Skeletal muscle satellite cell (primary cell): ENCODE measurements around the gene HIF1A.
"Not testable (repeated sequence)": the region's sequence is repeated elsewhere in the genome, so short reads cannot be mapped to it uniquely, and the experiment has no call there.

Source experiments
- H3K27me3 ChIP-seq: 2 replicates; pipeline ENCODE4 v1.7.0; 2013; ENCODE audit warnings: low read length; ENCODE audit not compliant: control insufficient read depth, insufficient read depth
- H3K36me3 ChIP-seq: 2 replicates; pipeline ENCODE4 v1.7.0; 2013; ENCODE audit warnings: mild to moderate bottlenecking, control low read depth, low read length; ENCODE audit not compliant: insufficient read depth
- H3K4me1 ChIP-seq: 2 replicates; pipeline ENCODE4 v1.7.0; 2013; ENCODE audit warnings: low read length; ENCODE audit not compliant: control insufficient read depth, insufficient read depth
- H3K4me2 ChIP-seq: 2 replicates; pipeline ENCODE4 v1.7.0; 2013; ENCODE audit warnings: mild to moderate bottlenecking, low read length
- H3K4me3 ChIP-seq: 2 replicates; pipeline ENCODE4 v1.7.0; 2013; ENCODE audit warnings: low read length
- H3K9ac ChIP-seq: 2 replicates; pipeline ENCODE4 v1.7.0; 2013; ENCODE audit warnings: mild to moderate bottlenecking, low read depth, low read length, moderate library complexity
- H3K9me3 ChIP-seq: replicated peaks from 2 replicates; pipeline ENCODE4 v1.7.0; 2013; ENCODE audit warnings: mild to moderate bottlenecking, control low read depth, low read length

Gene HIF1A

DNA sequence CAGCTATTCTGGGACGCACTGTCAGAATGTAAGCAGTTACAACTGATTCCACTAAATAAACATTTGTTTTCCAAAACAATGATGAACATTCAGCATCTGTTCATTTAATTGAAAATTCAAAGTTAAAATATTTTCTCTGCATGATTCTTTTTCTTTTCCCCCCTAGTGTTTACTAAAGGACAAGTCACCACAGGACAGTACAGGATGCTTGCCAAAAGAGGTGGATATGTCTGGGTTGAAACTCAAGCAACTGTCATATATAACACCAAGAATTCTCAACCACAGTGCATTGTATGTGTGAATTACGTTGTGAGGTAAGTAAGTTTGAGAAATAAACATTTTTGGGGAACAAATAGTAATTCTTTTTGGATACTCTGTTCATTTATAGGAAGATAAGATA is 38.7 kb downstream of the HIF1A start:
- Histone ChIP-seq H3K27me3 (no peaks in the 10 kb centered on the region), H3K4me3 (no peak overlapping the region), H3K4me1 (peaks cover 15% of the 10 kb centered on the region), H3K9ac (no peak overlapping the region), H3K9me3 (no peaks in the 10 kb centered on the region), H3K4me2 (no peak overlapping the region), H3K36me3 (peaks cover 95% of the 10 kb centered on the region)

DNA sequence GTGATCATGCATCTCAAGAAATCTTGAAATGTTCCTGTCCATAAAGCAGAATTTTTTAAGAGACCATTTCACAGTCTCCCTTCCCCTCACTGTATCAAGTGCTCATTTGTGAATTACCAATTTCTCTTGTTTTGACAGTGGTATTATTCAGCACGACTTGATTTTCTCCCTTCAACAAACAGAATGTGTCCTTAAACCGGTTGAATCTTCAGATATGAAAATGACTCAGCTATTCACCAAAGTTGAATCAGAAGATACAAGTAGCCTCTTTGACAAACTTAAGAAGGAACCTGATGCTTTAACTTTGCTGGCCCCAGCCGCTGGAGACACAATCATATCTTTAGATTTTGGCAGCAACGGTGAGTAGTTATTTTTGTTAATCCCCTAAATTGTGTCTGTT is 41.4 kb downstream of the HIF1A start:
- no peak overlapping the region for H3K4me3 ChIP-seq
- H3K27me3 ChIP-seq, result no peaks in the 10 kb centered on the region
- no peak overlapping the region for H3K9ac ChIP-seq
- H3K36me3 ChIP-seq, result peaks cover 93% of the 10 kb centered on the region
- H3K4me1 ChIP-seq, result peaks cover 11% of the 10 kb centered on the region
- no peaks in the 10 kb centered on the region for H3K9me3 ChIP-seq
- no peak overlapping the region for H3K4me2 ChIP-seq

DNA sequence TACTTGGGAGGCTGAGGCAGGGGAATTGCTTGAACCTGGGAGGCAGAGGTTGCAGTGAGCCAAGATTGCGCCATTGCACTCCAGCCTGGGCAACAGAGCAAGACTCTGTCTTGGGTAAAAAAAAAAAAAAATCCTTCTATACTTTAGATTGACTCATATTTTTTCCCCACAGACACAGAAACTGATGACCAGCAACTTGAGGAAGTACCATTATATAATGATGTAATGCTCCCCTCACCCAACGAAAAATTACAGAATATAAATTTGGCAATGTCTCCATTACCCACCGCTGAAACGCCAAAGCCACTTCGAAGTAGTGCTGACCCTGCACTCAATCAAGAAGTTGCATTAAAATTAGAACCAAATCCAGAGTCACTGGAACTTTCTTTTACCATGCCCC is 42.6 kb downstream of the HIF1A start:
- Histone ChIP-seq H3K9me3 (no peaks in the 10 kb centered on the region), H3K36me3 (peaks cover 92% of the 10 kb centered on the region), H3K4me2 (no peak overlapping the region), H3K4me3 (no peak overlapping the region), H3K4me1 (peaks cover 11% of the 10 kb centered on the region), H3K27me3 (no peaks in the 10 kb centered on the region), H3K9ac (no peak overlapping the region)

DNA sequence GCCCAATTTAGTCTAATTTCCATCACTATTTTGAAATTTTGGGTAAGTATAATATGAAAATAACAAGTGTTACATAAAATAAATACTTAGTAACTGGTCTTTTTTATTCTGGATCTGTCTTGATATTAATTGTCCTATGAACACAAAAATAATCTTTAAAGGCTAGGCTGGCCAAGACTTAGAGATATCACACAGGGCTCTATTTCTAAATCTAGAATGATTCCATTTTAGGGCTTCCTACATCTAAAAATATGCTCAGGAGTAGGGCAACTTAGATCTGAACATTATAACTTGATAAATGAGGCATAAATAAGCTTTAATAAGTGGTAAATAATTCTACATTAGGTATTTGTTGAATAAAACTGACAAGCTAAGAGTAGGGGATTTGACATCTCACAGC is 43.8 kb downstream of the HIF1A start:
- no peak overlapping the region for H3K4me2 ChIP-seq
- H3K4me3 ChIP-seq, result no peak overlapping the region
- no peaks in the 10 kb centered on the region for H3K27me3 ChIP-seq
- H3K4me1 ChIP-seq, result peaks cover 17% of the 10 kb centered on the region
- H3K9me3 ChIP-seq, result no peaks in the 10 kb centered on the region
- H3K9ac ChIP-seq, result no peak overlapping the region
- peaks cover 94% of the 10 kb centered on the region for H3K36me3 ChIP-seq

DNA sequence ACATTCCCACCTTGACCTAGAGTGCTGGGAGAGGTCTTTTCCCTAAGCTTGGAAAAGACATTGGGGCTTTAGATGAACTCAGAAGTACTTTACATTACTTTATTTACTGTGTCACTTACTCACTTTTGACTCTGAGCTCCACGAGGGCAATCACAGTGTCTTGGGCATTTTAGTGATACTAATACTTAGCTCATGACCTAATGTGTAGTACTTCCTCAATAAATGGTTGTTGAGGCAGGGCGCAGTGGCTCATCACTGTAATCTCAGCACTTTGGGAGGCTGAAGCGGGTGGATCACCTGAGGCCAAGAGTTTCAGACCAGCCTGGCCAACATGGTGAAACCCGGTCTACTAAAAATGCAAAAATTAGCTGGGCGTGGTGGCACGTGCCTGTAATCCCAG is 47.1 kb downstream of the HIF1A start:
- H3K4me2 ChIP-seq, result no peak overlapping the region
- H3K9ac ChIP-seq, result no peak overlapping the region
- no peaks in the 10 kb centered on the region for H3K9me3 ChIP-seq
- no peaks in the 10 kb centered on the region for H3K27me3 ChIP-seq
- H3K4me3 ChIP-seq, result no peak overlapping the region
- peaks cover 94% of the 10 kb centered on the region for H3K36me3 ChIP-seq
- peaks cover 19% of the 10 kb centered on the region for H3K4me1 ChIP-seq

DNA sequence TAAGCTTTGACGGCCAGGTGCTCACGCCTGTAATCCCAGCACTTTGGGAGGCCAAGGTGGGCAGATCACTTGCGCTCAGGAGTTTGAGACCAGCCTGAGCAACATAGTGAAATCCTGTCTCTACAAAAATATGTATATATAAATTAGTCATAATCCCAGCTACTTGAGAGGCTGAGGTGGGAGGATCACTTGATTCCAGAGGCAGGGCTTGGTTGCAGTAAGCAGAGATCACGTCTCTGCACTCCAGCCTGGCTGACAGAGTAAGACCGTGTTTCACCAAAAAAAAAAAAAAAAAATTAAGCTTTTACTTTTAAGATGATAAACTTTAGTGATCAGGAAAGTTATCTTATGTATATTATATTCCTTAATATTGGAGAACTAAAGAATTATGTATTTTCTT is 48.9 kb downstream of the HIF1A start:
- H3K4me2 ChIP-seq, result no peak overlapping the region
- peaks cover 95% of the 10 kb centered on the region for H3K36me3 ChIP-seq
- H3K9me3 ChIP-seq, result no peaks in the 10 kb centered on the region
- peaks cover 34% of the 10 kb centered on the region for H3K4me1 ChIP-seq
- H3K9ac ChIP-seq, result no peak overlapping the region
- H3K27me3 ChIP-seq, result no peaks in the 10 kb centered on the region
- no peak overlapping the region for H3K4me3 ChIP-seq

DNA sequence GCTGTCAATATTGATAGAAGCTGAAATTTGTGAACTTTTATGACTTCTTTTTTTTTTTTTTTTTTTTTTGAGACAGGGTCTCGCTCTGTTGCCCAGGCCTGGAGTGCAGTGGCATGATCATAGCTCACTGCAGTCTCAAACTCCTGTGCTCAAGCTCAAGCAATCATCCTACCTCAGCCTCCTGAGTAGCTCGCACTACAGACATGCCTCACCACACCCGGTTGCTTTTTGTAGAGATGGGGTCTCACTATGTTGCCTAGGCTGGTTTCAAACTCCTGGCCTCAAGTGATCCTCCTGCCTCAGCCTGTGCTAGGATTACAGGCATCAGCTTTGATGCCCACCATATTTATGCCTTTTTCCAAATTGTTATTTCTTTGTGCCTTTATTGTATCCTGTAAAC is 51.0 kb downstream of the HIF1A start:
- Histone ChIP-seq H3K4me3 (peak overlapping the region; percentile 69), H3K4me2 (peak overlapping the region; percentile 73), H3K36me3 (peaks cover 93% of the 10 kb centered on the region), H3K4me1 (peaks cover 51% of the 10 kb centered on the region), H3K9ac (peak overlapping the region; percentile 83)
- not testable (repeated sequence) for H3K9me3 ChIP-seq, H3K27me3 ChIP-seq

DNA sequence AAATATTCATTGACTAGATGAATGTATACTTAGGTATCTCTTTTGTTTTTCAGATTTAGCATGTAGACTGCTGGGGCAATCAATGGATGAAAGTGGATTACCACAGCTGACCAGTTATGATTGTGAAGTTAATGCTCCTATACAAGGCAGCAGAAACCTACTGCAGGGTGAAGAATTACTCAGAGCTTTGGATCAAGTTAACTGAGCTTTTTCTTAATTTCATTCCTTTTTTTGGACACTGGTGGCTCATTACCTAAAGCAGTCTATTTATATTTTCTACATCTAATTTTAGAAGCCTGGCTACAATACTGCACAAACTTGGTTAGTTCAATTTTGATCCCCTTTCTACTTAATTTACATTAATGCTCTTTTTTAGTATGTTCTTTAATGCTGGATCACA is 51.6 kb downstream of the HIF1A start:
- Histone ChIP-seq H3K9me3 (no peaks in the 10 kb centered on the region), H3K9ac (peak overlapping the region; percentile 83), H3K36me3 (peaks cover 88% of the 10 kb centered on the region), H3K4me1 (peaks cover 57% of the 10 kb centered on the region), H3K4me3 (peak overlapping the region; percentile 69), H3K4me2 (peak overlapping the region; percentile 73), H3K27me3 (no peaks in the 10 kb centered on the region)

DNA sequence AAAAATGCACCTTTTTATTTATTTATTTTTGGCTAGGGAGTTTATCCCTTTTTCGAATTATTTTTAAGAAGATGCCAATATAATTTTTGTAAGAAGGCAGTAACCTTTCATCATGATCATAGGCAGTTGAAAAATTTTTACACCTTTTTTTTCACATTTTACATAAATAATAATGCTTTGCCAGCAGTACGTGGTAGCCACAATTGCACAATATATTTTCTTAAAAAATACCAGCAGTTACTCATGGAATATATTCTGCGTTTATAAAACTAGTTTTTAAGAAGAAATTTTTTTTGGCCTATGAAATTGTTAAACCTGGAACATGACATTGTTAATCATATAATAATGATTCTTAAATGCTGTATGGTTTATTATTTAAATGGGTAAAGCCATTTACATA is 52.0 kb downstream of the HIF1A start:
- H3K4me3 ChIP-seq, result peak overlapping the region; percentile 69
- H3K4me2 ChIP-seq, result peak overlapping the region; percentile 73
- peaks cover 87% of the 10 kb centered on the region for H3K36me3 ChIP-seq
- H3K4me1 ChIP-seq, result peaks cover 60% of the 10 kb centered on the region
- H3K27me3 ChIP-seq, result no peaks in the 10 kb centered on the region
- H3K9ac ChIP-seq, result peak overlapping the region; percentile 83
- H3K9me3 ChIP-seq, result no peaks in the 10 kb centered on the region

DNA sequence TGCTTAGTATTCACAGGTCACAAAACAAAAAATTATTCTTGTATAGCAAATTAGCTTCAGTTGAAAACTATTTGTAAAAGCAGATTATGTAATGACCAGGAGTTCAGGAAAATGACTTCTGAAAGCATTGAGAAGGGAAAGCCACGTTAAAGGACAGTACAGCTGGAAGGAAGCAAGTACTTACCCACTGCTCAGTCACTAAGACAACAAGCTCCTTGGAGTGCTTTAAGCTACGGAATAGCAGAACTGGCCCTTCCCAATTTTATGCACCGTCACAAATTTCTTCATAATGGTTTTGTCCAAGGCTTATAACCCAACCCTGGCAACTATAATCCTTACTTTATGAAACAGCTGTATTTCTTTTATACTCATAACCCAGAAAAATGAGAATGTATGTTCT is 54.0 kb downstream of the HIF1A start:
- Histone ChIP-seq H3K4me1 (peaks cover 73% of the 10 kb centered on the region), H3K9ac (peak overlapping the region; percentile 83), H3K4me2 (peak overlapping the region; percentile 73), H3K36me3 (peaks cover 85% of the 10 kb centered on the region), H3K9me3 (no peaks in the 10 kb centered on the region), H3K27me3 (no peaks in the 10 kb centered on the region), H3K4me3 (peak overlapping the region; percentile 69)

DNA sequence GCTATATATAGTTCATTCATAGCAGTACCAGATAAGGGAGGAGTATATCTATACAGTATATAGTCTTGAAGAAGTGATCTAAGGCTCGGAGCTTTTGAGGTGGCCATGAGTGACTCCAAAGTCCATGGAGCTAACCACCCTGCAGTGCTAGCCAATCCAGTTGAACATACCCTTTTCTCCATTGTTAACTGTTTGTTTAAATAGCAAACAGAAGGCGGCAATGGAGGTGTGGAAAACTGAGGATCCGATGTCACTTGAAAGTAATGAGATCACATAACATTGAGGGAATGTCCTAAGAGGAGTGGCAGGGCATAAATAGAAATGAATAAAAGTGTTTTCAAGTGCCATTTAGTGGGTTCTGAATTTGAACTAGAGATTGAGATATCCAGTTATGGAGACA is 54.6 kb downstream of the HIF1A start:
- H3K4me1 ChIP-seq, result peaks cover 79% of the 10 kb centered on the region
- no peaks in the 10 kb centered on the region for H3K9me3 ChIP-seq
- H3K27me3 ChIP-seq, result no peaks in the 10 kb centered on the region
- peak overlapping the region; percentile 73 for H3K4me2 ChIP-seq
- peaks cover 80% of the 10 kb centered on the region for H3K36me3 ChIP-seq
- peak overlapping the region; percentile 83 for H3K9ac ChIP-seq
- peak overlapping the region; percentile 69 for H3K4me3 ChIP-seq

DNA sequence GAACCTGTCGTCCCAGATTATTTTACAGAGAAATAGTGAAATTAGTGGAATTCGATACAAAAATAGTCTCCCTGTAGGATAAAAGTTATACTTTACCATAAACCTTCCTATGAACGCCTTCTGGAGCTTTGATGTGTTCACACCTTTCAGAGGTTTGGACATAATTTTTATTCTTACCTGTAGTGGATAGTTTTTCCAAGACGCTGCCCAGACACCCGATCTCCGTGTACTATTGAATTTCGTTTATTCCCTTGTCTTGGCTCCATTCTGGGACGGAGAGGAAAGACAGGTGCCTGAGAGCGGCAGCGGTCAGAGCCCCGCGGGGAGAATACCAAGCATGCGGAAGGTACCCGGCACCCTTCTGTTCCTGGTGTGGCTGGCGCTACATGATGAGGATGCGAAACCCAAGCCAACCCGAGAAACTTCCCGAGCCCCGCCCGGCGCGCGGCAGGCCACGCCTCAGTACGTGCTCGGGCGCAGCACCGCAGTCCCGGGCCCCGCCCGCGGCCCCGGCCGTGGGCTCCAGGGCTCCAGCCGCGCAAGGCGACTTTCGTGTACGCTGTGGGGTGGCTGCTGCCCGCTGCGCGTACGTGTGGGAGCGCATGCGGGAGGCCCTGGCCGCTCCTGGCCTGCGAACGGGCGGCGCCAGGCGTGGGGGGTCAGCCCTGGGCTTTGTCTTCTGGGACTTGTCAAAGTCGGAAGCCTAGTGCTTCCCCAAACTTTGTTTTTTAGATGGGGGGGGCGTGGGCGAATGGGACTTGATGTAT is 55.6 kb downstream of the HIF1A start:
- H3K36me3 ChIP-seq, result peaks cover 70% of the 10 kb centered on the region
- peak overlapping the region; percentile 73 for H3K4me2 ChIP-seq
- H3K27me3 ChIP-seq, result no peaks in the 10 kb centered on the region
- H3K4me1 ChIP-seq, result peaks cover 87% of the 10 kb centered on the region
- H3K9ac ChIP-seq, result peak overlapping the region; percentile 83
- no peaks in the 10 kb centered on the region for H3K9me3 ChIP-seq
- peak overlapping the region; percentile 69 for H3K4me3 ChIP-seq
